OCI-LY3 (cell line): ENCODE measurements around the gene CALHM4.

ENCODE experiments used
- H2AFZ ChIP-seq: fragments of 200-600, 300-600 bp; shearing (Covaris generic); 2 replicates; pipeline ENCODE4 v1.6.0; 2014; ENCODE audit warnings: antibody characterized with exemption, low read depth, low read length
- H3K27ac ChIP-seq: fragments of 200-600, 300-600 bp; sonication (generic); 2 replicates; pipeline ENCODE4 v1.5.1; 2014; ENCODE audit warnings: mild to moderate bottlenecking, low read length, moderate library complexity, mixed read lengths
- H3K27me3 ChIP-seq: fragments of 200-600, 300-600 bp; sonication (generic); 2 replicates; pipeline ENCODE4 v1.6.1; 2014; ENCODE audit warnings: low read depth, low read length, mixed read lengths
- H3K36me3 ChIP-seq: fragments of 200-600, 300-600 bp; sonication (generic); replicated peaks from 2 replicates; pipeline ENCODE3; 2014; ENCODE audit warnings: low read depth, low read length, mixed read lengths
- H3K4me1 ChIP-seq: fragments of 300-600, 200-600 bp; sonication (generic); 2 replicates; pipeline ENCODE4 v1.6.1; 2014; ENCODE audit warnings: low read length, mixed read lengths
- H3K4me2 ChIP-seq: fragments of 200-600, 300-600 bp; sonication (generic); 2 replicates; pipeline ENCODE4 v1.6.1; 2014; ENCODE audit warnings: low read length, mixed read lengths
- H3K4me3 ChIP-seq: fragments of 300-600, 200-600 bp; sonication (generic); 2 replicates; pipeline ENCODE4 v1.5.1; 2014; ENCODE audit warnings: antibody characterized with exemption, mild to moderate bottlenecking, low read length, moderate library complexity
- H3K79me2 ChIP-seq: fragments of 300-600, 200-600 bp; shearing (Covaris generic); 2 replicates; pipeline ENCODE4 v1.6.1; 2014; ENCODE audit warnings: mild to moderate bottlenecking, low read length, mixed read lengths
- H3K9ac ChIP-seq: fragments of 300-600, 200-600 bp; shearing (Covaris generic); 2 replicates; pipeline ENCODE4 v1.6.0; 2014; ENCODE audit warnings: mild to moderate bottlenecking, low read length, moderate library complexity
- H3K9me3 ChIP-seq: fragments of 200-600, 300-600 bp; shearing (Covaris generic); 2 replicates; pipeline ENCODE4 v1.6.1; 2014; ENCODE audit warnings: low read length, mixed read lengths; ENCODE audit not compliant: insufficient read depth
- H4K20me1 ChIP-seq: fragments of 200-600, 300-600 bp; sonication (generic); 2 replicates; pipeline ENCODE4 v1.6.1; 2016; ENCODE audit warnings: low read length, mixed read lengths; ENCODE audit not compliant: insufficient read depth
- EZH2phosphoT487 ChIP-seq: fragments of 200-600 bp; shearing (Covaris generic); IDR thresholded peaks from 2 replicates; pipeline ENCODE4 v1.6.1; 2018; ENCODE audit warnings: antibody characterized with exemption, mixed run types, low read depth
- TF ChIP-seq, protein P1 (sequence below): fragments of 200-600, 300-600 bp; sonication (generic); IDR thresholded peaks from 2 replicates; pipeline ENCODE4 v1.5.1; 2014; ENCODE audit warnings: antibody characterized with exemption, low read length, low read depth

CALHM4 gene, protein sequence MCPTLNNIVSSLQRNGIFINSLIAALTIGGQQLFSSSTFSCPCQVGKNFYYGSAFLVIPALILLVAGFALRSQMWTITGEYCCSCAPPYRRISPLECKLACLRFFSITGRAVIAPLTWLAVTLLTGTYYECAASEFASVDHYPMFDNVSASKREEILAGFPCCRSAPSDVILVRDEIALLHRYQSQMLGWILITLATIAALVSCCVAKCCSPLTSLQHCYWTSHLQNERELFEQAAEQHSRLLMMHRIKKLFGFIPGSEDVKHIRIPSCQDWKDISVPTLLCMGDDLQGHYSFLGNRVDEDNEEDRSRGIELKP

DNA sequence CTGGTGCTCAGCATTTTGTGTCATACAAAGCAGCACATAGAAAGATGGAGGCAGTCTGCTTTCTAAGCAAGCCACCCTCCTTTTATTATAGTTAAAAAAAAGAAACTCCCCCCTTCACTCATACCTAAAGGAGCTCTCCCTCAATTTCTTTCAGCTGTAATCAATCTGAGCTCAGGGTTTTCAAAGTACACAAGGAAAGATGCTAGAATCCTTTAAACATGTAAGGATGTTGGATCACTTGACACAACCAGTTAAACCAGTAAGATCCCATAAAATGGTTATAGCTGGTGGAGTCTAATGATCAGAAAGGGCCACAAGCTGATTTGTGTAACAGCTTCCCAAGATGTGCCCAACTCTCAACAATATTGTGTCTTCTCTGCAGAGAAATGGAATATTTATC is at the start of gene CALHM4:
CALHM4 (plus strand) TSS at position 301 of the 400 bp plus-strand sequence; CDS start at position 344, 43 bp downstream.
- H3K9ac ChIP-seq = no peak within 1 kb of the TSS
- H3K4me3 ChIP-seq = no peak within 1 kb of the TSS
- TF ChIP-seq EZH2phosphoT487 = no peak
- TF ChIP-seq, protein P1, sequence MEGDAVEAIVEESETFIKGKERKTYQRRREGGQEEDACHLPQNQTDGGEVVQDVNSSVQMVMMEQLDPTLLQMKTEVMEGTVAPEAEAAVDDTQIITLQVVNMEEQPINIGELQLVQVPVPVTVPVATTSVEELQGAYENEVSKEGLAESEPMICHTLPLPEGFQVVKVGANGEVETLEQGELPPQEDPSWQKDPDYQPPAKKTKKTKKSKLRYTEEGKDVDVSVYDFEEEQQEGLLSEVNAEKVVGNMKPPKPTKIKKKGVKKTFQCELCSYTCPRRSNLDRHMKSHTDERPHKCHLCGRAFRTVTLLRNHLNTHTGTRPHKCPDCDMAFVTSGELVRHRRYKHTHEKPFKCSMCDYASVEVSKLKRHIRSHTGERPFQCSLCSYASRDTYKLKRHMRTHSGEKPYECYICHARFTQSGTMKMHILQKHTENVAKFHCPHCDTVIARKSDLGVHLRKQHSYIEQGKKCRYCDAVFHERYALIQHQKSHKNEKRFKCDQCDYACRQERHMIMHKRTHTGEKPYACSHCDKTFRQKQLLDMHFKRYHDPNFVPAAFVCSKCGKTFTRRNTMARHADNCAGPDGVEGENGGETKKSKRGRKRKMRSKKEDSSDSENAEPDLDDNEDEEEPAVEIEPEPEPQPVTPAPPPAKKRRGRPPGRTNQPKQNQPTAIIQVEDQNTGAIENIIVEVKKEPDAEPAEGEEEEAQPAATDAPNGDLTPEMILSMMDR = no peak
- H3K79me2 ChIP-seq = no peaks in the 10 kb centered on the region
- H3K27ac ChIP-seq = no peak within 1 kb of the TSS
- peak within 1 kb of the TSS; percentile 7; the same call in 1 of the 2 replicates for H3K4me2 ChIP-seq
- H4K20me1 ChIP-seq = no peaks in the 10 kb centered on the region
- H2AFZ ChIP-seq = no peak within 1 kb of the TSS
- H3K36me3 ChIP-seq = no peaks in the 10 kb centered on the region
- H3K9me3 ChIP-seq = no peaks in the 10 kb centered on the region
- peaks cover 9% of the 10 kb centered on the region; the same call in 1 of the 2 replicates for H3K27me3 ChIP-seq
- H3K4me1 ChIP-seq = no peaks in the 10 kb centered on the region

DNA sequence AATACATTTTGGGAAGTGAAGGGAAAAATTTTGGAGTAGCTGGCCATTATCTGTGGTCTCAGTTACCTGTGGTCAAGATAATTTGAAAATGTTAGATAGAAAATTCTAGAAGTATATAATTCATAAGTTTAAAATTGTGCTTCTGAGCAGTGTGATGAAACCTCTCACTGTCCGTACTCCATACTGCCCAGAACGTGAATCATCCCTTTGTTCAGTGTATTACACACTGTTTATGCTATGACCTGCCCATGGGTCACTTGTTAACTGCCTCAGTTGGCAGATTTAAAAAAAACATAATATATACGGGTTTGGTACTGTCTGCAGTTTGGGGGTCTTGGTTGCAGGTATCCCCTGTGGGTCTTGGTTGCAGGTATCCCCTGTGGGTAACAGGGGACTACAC is 46.2 kb upstream of the CALHM4 start:
- no peak for TF ChIP-seq EZH2phosphoT487
- TF ChIP-seq, protein P1 = no peak
- H2AFZ ChIP-seq = no peak overlapping the region
- H4K20me1 ChIP-seq = no peaks in the 10 kb centered on the region
- no peak overlapping the region for H3K9ac ChIP-seq
- H3K4me2 ChIP-seq = no peak overlapping the region
- H3K9me3 ChIP-seq = no peaks in the 10 kb centered on the region
- H3K27ac ChIP-seq = no peak overlapping the region
- no peaks in the 10 kb centered on the region for H3K27me3 ChIP-seq
- no peak overlapping the region for H3K4me3 ChIP-seq
- H3K4me1 ChIP-seq = peaks cover 12% of the 10 kb centered on the region
- H3K79me2 ChIP-seq = no peaks in the 10 kb centered on the region
- H3K36me3 ChIP-seq = no peaks in the 10 kb centered on the region

DNA sequence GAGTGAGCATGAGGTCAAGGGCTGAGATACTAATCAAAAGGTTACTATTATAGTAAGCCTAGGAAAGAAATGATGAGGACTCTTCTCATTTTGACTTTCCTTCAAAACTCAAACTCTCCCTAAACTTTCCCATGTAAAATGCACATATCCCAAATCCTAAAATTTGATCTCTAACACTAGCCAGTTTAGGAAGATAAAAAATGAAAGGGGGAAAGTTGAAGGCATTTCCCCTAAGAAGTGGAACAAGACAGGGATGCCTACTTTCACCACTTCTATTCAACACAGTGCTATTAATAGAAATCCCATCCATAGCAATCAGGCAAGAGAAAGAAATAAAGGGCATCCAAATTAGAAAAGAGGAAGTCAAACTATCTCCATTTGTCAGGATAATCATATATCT is 45.0 kb upstream of the CALHM4 start:
- no peaks in the 10 kb centered on the region for H3K27me3 ChIP-seq
- H3K4me3 ChIP-seq = no peak overlapping the region
- H3K9ac ChIP-seq = no peak overlapping the region
- no peak overlapping the region for H2AFZ ChIP-seq
- no peaks in the 10 kb centered on the region for H3K79me2 ChIP-seq
- H3K9me3 ChIP-seq = no peaks in the 10 kb centered on the region
- no peak overlapping the region for H3K4me2 ChIP-seq
- no peaks in the 10 kb centered on the region for H4K20me1 ChIP-seq
- H3K4me1 ChIP-seq = peaks cover 15% of the 10 kb centered on the region
- no peaks in the 10 kb centered on the region for H3K36me3 ChIP-seq
- TF ChIP-seq EZH2phosphoT487 = no peak
- TF ChIP-seq, protein P1 = no peak
- H3K27ac ChIP-seq = no peak overlapping the region

DNA sequence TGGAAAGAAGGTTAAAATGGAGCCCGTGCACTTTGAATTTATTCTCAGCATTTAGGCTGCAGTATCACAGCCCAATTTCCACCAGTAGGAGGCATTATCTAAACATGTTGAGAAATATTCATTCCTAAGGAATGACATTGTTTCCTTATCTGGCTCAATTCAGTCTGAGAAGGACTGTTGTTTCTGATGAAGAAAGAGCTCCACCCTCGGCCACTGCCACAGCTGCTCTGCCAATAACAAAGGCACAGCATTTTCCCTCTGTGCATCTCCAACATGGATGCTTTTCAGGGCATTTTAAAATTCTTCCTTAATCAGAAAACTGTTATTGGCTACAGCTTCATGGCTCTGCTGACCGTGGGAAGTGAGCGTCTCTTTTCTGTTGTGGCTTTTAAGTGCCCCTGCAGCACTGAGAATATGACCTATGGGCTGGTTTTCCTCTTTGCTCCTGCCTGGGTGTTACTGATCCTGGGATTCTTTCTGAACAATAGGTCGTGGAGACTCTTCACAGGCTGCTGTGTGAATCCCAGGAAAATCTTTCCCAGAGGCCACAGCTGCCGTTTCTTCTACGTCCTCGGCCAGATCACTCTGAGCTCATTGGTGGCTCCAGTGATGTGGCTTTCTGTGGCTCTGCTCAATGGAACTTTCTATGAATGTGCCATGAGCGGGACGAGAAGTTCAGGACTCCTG is 42.0 kb upstream of the CALHM4 start, which contains the start of gene CALHM5:
CALHM5 (plus strand) TSS at position 216 of the 687 bp plus-strand sequence; CDS start at position 274, 58 bp downstream.
- TF ChIP-seq EZH2phosphoT487 = no peak
- TF ChIP-seq, protein P1 = peak; percentile 27
- Histone ChIP-seq H3K27ac (no peak within 1 kb of the TSS), H3K4me1 (peaks cover 29% of the 10 kb centered on the region), H3K4me3 (peak within 1 kb of the TSS; percentile 70), H3K4me2 (peak within 1 kb of the TSS; percentile 90), H3K36me3 (no peaks in the 10 kb centered on the region), H3K9ac (peak within 1 kb of the TSS; percentile 36; the same call in 1 of the 2 replicates), H3K9me3 (no peaks in the 10 kb centered on the region), H2AFZ (peak within 1 kb of the TSS; percentile 88), H3K27me3 (no peaks in the 10 kb centered on the region), H4K20me1 (no peaks in the 10 kb centered on the region), H3K79me2 (no peaks in the 10 kb centered on the region)
